ENCODE data around the gene CD63. TPM values are rescaled to one million over a fixed set of nuclear protein-coding genes. Genes with fewer than 3 reads are reported as not detected.
A peak's percentile ranks its signal among the peaks of the same experiment; 100 is the strongest.
"Not testable (repeated sequence)": the region's sequence is repeated elsewhere in the genome, so short reads cannot be mapped to it uniquely, and the experiment has no call there.

Gene CD63
- total and polyA plus RNA-seq, 10 donors, result 395 to 750 (median 568) TPM

- no peak overlapping the region for H3K4me3 ChIP-seq
- H3K9me3 ChIP-seq, result no peaks in the 10 kb centered on the region
- peaks cover 0 to 16% (median 0%) of the 10 kb centered on the region in 6 donors for H3K4me1 ChIP-seq
- DNase-seq, result no peak
- intact Hi-C loops (cut with DNase I; ENCODE audit: low total_unique reads), result no loop called here
- H3K27me3 ChIP-seq (replicated peaks in 1 of 7), result no peaks in the 10 kb centered on the region
- H3K27ac ChIP-seq, result no peak overlapping the region
- H3K36me3 ChIP-seq, result peaks cover 0 to 98% (median 24%) of the 10 kb centered on the region in 6 donors
- WGBS, 5 donors, result 93 to 100% (median 98%) methylated on average over 4 of the region's 4 CpGs
- TF ChIP-seq POLR2AphosphoS5 (IDR thresholded peaks at IDR 0.05) (no peak), POLR2A (IDR thresholded peaks at IDR 0.05) (no peak), CTCF (IDR thresholded peaks at IDR 0.05 in 8 of 11, conservative IDR thresholded peaks at IDR 0.05 in 3 of 11) (no peak)
These were observed 38.3 kb upstream of the CD63 start for GRCh38 chr12:55767156-55767555.

- Histone ChIP-seq H3K9me3 (no peaks in the 10 kb centered on the region), H3K4me3 (no peak overlapping the region), H3K27ac (no peak overlapping the region), H3K4me1 (peaks cover 0 to 5% (median 0%) of the 10 kb centered on the region in 6 donors), H3K36me3 (peaks cover 0 to 98% (median 20%) of the 10 kb centered on the region in 6 donors), H3K27me3 (replicated peaks in 1 of 7) (no peaks in the 10 kb centered on the region)
- intact Hi-C loops (cut with DNase I; ENCODE audit: low total_unique reads), result no loop called here
- TF ChIP-seq CTCF (IDR thresholded peaks at IDR 0.05 in 8 of 11, conservative IDR thresholded peaks at IDR 0.05 in 3 of 11) (no peak), POLR2AphosphoS5 (IDR thresholded peaks at IDR 0.05) (no peak), POLR2A (IDR thresholded peaks at IDR 0.05) (no peak)
- DNase-seq, result no peak
- WGBS, 5 donors, result 83 to 92% (median 90%) methylated on average over 5 of the region's 5 CpGs
These were observed 37.0 kb upstream of the CD63 start for GRCh38 chr12:55765736-55766290.

GRCh38 chr12:55762646-55763045 is 33.8 kb upstream of the CD63 start:
- Histone ChIP-seq H3K27me3 (replicated peaks in 1 of 7) (no peaks in the 10 kb centered on the region), H3K36me3 (peaks cover 0 to 98% (median 39%) of the 10 kb centered on the region in 6 donors)

GRCh38 chr12:55760663-55761062 is 31.9 kb upstream of the CD63 start:
- Histone ChIP-seq H3K9me3 (no peaks in the 10 kb centered on the region), H3K27ac (peak overlapping the region in 2 of 8 donors; percentile 26 to 74), H3K27me3 (replicated peaks in 1 of 7) (no peaks in the 10 kb centered on the region), H3K4me1 (peaks cover 0 to 10% (median 0%) of the 10 kb centered on the region in 6 donors), H3K36me3 (peaks cover 4 to 98% (median 53%) of the 10 kb centered on the region in 6 donors), H3K4me3 (no peak overlapping the region)
- no peak for DNase-seq
- no peak for TF ChIP-seq CTCF (IDR thresholded peaks at IDR 0.05 in 8 of 11, conservative IDR thresholded peaks at IDR 0.05 in 3 of 11)
- no peak for TF ChIP-seq POLR2A (IDR thresholded peaks at IDR 0.05)
- TF ChIP-seq POLR2AphosphoS5 (IDR thresholded peaks at IDR 0.05), result no peak
- intact Hi-C loops (cut with DNase I; ENCODE audit: low total_unique reads), result no loop called here
- 89 to 97% (median 90%) methylated on average over 6 of the region's 6 CpGs for WGBS, 5 donors

More at GRCh38 chr12:55762646-55763045, 33.8 kb upstream of the CD63 start:
- no peak overlapping the region for H3K4me3 ChIP-seq
- peaks cover 0 to 10% (median 0%) of the 10 kb centered on the region in 6 donors for H3K4me1 ChIP-seq
- H3K27ac ChIP-seq, result no peak overlapping the region
- no peak for DNase-seq
- no peak for TF ChIP-seq CTCF (IDR thresholded peaks at IDR 0.05 in 8 of 11, conservative IDR thresholded peaks at IDR 0.05 in 3 of 11)
- TF ChIP-seq POLR2A (IDR thresholded peaks at IDR 0.05), result no peak
- intact Hi-C loops (cut with DNase I; ENCODE audit: low total_unique reads), result no loop called here
- H3K9me3 ChIP-seq, result no peaks in the 10 kb centered on the region

GRCh38 chr12:55758575-55758974 is 29.8 kb upstream of the CD63 start:
- Histone ChIP-seq H3K27ac (peak overlapping the region in 4 of 8 donors; percentile 32 to 74 (median 73)), H3K36me3 (peaks cover 4 to 100% (median 65%) of the 10 kb centered on the region in 6 donors), H3K4me1 (peaks cover 0 to 10% (median 0%) of the 10 kb centered on the region in 6 donors)
- H3K4me3 ChIP-seq; H3K27me3 ChIP-seq (replicated peaks in 1 of 7); DNase-seq; H3K9me3 ChIP-seq; intact Hi-C loops (cut with DNase I; ENCODE audit: low total_unique reads): not testable (repeated sequence)
- WGBS, 5 donors, result 95 to 98% (median 98%) methylated on average over 4 of the region's 4 CpGs

All from spleen (tissue), 11 donors.